C1 segment of cervical spinal cord (tissue), 14 donors: ENCODE measurements around the gene FOXL1.

Experiments used
- DNase-seq, 14 donors: peaks; one replicate each; lab custom pipeline; 2025; lab: John Stamatoyannopoulos, UW

FOXL1 gene

DNA sequence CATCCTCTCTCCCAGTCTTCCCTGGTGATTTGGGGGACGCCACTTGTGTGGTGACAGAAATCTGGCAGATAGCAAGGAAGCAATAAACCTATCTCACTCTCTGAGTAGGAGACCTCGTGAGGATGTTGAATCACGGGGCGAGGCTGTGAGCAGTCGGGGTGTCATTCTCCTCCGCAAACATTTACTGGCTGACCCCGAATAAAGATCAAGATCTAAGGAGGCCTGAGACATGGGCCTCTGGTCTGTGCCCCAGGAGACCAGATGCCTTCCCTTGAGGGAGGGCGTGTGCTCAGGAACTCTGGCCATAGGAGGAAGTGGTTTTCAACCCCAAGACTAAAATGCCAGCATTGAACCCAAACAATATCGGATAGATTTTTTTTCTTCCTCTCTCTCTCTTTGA, 53.1 kb downstream of the FOXL1 start:
- no peak for DNase-seq
